Renal cortex interstitium (tissue), 11 donors: Measurements from ENCODE around the gene CCDC74A. TPM values are rescaled to one million over a fixed set of nuclear protein-coding genes. Genes with fewer than 3 reads are reported as not detected.
"Not testable (repeated sequence)": the region's sequence is repeated elsewhere in the genome, so short reads cannot be mapped to it uniquely, and the experiment has no call there.

Experiments used
- DNase-seq, 11 donors: peaks; one replicate each; pipeline ENCODE4 v3.0.0-alpha.2; 2013; ENCODE audit warnings: low read depth in 9 of 11, low spot score in 4 of 11; ENCODE audit errors: extremely low read depth in 1 of 11
- polyA plus RNA-seq, 3 donors: library from polyadenylated mRNA; unstranded; fragments of 120-200 nt; gene quantifications; one replicate each; pipeline ENCODE4 v1.2.1, GENCODE V29; 2013; ENCODE audit not compliant: insufficient read length in 3 of 3

The CCDC74A gene
- polyA plus RNA-seq, 3 donors = 13.4 to 18.5 (median 18.2) TPM

DNA sequence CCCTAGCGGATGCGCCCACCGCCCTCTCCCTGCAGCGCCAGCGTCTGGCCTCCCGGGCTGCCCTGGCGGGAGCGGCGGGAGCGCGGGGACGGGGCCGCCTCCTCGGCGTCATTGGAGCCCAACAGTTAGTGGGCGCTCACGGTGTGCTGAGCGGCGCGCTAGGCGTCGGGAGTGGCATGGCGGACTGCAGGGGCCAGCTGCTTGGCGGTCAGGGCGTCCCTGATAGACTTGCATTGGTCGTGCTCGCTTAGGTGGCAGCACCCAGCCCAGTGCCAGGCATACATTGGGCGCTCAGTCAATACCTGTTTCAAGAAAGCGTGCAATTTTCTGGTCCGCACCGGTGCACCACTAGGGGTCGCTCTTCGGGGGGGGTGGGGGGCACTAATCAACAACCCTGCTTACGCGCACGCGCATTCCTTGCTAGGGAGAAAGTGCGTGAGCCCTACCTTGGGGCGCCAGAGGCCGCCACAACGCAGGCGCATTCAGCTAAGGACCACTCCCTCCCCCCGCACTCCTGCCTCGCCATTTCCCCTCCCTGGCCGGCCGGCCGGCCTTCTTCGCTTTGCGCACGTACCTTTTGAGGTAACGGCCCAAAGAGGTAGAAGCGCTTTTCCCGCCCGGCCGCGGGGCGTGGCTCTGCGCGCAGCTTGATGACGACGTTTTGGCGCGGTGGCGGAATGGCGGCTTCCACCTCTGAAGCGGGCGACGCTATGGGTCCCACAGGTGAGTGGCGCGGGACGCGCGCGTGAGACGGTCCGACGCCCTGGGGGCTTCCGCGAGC lies 35.1 kb upstream of the CCDC74A start:
- DNase-seq = peak; percentile 81 to 94 (median 91)

DNA sequence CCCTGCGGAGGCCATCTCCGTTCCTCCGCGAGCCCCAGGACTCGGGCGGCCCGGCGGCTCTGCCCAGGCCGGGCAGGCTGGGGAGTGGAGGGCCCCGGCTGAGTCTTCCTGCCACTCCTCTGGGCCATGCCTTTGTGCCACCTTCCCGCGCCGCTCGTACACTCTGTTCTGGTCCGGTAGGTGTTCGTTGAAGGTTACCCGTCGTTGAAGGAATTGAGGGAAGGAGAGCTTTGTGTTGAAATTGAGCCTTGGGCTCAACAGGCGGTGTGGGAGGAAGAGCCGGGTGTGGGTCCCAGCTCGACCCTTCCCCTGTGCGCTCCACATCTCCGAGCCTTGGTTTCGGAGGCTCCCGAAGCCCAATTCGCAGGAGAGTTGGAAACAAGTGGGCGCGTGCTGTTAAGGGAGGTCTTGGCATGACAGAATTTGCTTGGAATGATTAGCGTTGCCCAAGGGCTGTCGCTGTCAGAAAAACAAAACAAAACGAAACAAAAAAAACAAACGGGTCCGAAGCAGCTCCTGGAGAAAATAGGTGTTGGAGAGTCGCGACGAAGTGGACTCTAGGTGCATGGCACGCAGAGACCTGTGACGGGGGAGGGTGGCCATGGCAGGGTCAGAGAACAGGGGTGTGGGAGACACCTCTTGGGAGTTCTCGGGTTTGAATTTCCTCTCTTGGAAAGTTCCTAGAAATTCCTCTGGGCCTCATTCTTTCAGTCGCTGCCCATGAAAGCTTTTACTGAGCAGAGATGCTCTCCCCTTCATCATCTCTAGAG lies 34.3 kb upstream of the CCDC74A start:
- no peak for DNase-seq

DNA sequence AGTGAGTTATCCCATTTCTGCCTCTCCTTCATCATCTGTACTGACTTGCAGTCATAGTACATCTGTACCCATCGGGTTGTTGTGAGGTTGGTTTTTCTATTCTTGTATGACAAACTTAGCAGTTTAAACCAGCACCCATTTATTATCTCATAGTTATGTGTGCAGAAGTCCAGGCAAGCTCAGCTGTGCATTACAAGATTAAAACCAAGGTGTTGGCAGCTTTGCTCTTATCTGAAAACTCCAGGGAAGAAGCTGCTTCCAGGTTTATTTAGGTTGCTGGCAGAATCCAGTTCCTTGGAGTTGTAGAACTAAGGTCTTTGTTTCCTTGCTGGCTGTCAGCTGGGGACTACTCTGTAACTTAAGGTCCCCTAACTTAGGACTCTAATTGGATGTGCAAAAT lies 32.2 kb upstream of the CCDC74A start:
- DNase-seq = not testable (repeated sequence)

DNA sequence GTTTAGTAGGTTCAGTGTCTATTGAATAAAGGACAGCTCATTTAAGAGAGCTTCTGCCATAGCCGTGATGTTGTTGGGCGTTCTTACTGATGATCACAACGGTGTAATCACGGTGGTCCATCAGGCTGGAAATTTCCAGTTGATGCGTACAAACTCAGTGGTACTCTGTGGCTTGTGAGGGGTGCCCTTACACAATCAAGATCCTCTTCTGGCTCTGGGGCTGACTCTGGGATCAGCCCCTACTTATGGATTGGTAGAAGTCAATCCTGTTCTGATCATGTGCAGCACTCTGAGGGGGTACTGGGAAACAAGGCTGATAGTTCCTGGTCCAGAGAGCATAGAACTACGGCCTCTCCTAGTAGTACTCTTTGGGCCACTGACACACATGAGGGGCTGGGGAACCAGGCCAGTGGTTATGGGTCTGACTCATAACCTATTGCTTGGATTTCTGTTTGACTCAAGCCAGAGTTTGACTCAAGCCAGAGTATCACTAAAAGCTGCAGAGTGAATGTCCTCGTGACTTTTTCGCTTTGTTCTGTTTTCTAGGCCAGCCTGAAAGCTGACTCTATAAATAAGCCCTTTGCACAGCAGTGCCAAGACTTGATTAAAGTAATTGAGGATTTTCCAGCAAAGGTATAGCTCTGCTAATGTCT lies 29.2 kb upstream of the CCDC74A start:
- DNase-seq = not testable (repeated sequence)

DNA sequence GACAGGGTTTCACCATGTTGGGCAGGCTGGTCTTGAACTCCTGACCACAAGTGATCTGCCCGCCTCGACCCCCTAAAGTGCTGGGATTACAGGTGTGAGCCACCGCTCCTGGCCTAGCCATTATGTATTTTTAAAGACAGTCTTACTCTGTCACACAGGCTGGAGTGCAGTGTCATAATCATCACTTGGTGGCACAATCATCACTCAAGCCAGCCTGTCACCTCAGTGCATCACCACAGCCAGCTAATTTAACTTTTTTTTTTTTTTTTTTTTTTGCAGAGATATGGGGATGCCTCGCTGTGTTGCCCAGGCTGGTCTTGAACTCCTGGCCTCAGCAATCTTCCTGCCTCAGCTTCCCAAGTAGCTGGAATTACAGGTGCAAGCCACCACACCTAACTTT lies 24.1 kb upstream of the CCDC74A start:
- not testable (repeated sequence) for DNase-seq

DNA sequence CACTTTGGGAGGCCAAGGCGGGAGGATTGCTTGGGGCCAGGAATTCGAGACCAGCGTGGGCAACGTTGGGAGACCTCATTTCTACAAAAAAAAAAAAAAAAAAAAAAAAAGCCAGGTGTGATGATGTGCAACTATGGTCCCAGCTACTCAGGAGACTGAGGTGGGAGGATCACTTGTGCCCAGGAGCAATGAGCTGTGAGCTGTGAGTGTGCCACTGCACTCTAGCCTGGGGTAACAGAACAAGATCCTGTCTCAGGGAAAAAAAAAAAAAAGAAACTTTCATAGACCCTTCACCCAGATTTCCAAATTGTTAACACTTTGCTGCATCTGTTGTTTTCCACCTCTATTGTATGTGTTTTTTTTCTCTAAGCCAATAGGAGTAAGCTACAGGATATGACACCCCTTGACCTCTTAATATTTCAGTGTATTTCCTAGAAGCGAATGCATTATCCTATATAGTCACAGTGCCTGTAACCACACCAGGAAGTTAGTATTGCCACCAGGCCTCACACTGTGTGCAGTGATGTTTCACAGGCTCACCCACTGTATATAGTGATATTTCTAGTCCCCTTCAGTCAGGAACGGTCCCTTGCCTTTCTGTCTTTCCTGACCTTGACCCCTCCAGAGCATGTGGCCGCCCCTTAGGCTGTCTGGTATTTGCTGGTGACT lies 23.5 kb upstream of the CCDC74A start:
- DNase-seq = not testable (repeated sequence)

DNA sequence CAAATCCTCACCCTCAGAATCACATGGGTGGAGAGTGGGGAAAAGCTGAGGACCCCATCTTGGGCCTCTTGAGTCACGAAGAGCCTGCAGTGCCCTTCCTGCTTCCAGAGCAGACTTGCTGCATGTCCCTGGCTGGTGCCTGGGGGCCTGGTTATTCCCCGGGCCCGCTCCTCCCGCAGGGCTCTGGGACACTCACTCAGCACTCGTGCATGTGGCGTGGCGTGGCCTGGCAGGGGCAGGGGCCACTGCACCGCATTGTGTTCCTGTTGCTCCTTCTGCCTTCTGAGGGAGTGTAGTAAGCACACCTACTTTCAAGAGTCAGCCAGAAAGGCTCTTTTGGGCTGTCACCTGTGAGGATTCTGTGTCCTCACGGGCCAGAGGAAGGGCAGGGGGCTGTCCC lies 18.1 kb upstream of the CCDC74A start:
- DNase-seq = no peak

DNA sequence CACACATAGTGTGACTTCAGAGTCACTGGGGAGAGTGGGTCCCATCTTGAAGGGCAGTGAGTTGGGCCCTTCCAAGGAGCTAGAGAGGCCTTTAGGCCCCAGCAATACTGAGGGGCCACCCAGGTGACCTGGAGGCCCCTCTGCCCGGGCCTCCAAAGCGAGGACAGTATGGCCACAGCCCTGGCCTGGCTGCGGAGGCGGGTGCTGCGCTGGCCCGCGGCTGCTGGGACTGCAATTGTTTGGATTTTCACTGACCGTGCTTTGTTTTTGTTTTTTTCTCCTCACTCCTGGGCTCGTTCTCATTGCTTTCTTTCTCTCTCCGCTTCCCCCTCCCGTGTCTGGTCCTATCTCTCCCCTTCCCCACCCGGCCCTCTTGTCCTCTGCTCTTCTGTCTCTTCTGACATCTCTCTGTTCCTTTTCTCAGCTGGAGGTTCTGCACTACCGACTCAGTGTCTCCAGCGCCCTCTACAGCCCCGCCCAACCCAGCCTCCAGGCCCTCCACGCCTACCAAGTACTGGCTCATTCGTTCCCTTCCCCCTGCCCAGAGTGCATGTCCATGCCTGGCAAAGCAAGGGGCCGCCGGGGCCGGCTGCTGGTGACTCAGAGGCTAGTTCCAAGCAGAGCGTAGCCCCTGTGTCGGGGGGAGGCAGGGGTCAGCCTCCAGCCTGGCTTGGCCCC lies 16.3 kb upstream of the CCDC74A start:
- peak in 2 of 11 donors; percentile 53 to 61 for DNase-seq

DNA sequence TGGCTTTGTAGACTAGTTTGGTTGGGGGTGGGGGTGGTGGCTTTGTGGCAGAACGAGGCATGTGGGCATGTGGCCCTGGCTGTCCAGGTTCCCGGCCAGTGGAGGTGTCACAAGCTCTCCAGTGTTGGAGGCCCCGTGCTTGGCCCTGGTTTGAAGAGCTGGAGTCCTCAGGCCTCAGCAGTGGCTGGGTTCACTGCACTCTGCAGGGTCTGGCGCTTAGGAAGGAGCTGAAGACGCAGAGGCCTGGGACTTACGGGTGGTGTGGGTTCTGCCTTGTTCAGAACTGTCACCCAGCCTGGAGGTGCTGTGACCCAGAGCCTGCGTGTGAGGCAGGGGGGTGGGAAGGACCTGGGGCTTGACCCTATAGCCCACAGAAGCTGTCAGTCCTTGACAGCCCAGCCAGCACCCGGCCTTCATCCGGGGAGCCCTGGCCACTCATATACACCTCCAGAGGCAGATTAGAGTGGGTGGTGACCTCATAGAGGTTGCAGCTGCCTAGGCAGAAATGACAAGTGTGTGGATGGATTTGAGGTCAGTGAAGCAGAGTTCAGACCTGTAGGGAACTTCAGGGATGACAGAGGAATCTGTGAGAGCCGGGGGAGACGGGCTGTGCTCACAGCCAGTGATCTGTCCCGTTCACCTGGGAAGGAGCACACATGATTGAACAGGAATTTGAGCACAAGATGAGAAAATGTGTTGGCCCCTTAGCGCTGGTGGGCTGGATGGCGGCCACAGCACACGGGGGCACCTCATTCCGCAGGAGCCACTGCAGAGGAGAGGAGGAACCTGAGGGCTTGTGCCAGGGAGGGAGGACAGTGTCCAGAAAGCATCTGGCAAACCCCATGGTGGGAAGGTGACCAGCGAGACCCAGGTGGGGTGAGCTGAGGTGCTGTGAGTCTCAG lies 15.5 kb upstream of the CCDC74A start:
- DNase-seq = not testable (repeated sequence)

DNA sequence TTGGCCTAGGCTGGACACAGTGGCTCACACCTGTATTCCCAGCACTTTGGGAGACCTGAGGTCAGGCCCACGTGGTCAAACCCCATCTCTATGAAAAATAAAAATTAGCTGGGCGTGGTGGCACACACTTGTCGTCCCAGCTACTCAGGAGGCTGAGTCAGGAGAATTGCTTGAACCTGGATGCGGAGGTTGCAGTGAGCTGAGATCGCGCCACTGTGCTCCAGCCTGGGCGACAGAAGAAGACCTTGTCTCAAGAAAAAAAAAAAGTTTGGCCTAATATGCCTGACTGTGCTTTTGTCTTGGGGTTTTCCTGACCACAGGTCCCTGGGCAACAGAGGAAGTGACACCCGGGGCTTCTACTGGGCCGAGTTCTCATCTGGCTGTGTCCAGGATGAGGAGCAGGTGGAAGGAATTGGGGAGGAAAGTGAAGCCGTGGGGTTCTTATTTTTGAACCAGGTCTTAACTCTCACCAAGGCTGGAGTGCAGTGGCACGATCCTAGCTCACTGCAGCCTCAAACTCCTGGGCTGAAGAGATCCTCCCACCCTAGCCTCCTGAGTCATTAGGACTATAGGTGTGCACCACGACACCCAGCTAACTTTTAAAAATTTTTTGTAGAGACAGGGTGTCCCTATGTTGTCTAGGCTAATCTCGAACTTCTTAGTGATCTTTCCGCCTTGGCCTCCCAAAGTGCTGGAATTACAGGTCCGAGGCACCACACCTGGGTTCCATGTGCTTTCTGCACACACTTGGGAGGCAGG lies 13.1 kb upstream of the CCDC74A start:
- not testable (repeated sequence) for DNase-seq

DNA sequence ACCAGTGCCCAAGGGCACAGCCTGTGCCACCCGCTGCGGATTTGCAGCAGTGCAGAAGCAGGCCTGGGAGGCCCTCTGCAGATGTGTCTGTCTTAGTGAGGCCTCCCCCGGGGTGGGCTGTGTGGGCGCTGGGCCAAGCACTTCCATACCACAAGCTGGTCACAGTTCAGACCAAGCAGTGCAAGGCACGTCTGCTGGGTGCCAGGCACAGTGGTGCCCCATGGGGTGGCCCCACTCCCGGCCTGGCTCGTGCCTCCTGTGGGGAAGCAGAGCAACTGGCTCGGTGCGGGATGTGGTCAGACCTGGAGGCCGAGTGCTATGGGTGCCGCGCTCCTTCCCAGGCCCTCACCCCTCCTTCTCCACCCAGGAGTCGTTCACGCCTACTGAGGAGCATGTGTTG lies 12.5 kb upstream of the CCDC74A start:
- DNase-seq = not testable (repeated sequence)

DNA sequence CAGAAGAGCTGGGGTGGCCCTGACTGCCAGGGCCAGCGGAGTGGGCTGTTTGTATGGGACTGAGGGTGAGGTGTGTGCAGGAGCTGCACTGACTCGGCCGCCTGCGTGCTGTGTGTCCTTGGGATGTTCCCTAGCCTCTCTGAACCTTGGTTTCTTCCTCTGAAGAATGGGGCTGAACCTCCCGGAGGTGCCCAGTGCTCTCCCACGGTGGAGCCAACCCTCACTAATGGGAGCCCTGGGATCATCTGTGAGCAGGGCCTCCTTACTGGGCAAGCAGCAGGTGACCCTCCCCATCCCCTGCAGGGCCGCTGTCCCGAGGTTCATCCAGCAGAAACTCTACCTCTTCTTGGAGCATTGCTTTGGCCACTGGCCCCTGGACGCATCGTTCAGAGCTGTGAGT lies 11.7 kb upstream of the CCDC74A start:
- no peak for DNase-seq

DNA sequence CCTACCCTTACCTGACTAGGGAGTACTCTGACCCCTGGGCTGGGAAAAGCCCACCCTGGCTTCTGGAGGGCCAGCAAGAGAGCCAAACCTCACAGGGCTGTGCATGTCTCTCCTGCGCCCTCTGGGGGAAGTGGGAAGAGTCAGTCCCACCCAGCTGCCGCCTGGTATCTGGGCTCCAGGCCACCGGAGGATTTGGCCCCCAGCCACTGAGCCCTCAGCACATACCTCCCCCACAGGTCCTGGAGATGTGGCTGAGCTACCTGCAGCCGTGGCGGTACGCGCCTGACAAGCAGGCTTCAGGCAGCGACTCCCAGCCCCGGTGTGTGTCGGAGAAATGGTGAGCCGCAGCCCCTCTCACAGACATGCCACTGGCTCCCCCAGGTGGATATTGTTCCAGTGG lies 11.1 kb upstream of the CCDC74A start:
- DNase-seq = not testable (repeated sequence)

DNA sequence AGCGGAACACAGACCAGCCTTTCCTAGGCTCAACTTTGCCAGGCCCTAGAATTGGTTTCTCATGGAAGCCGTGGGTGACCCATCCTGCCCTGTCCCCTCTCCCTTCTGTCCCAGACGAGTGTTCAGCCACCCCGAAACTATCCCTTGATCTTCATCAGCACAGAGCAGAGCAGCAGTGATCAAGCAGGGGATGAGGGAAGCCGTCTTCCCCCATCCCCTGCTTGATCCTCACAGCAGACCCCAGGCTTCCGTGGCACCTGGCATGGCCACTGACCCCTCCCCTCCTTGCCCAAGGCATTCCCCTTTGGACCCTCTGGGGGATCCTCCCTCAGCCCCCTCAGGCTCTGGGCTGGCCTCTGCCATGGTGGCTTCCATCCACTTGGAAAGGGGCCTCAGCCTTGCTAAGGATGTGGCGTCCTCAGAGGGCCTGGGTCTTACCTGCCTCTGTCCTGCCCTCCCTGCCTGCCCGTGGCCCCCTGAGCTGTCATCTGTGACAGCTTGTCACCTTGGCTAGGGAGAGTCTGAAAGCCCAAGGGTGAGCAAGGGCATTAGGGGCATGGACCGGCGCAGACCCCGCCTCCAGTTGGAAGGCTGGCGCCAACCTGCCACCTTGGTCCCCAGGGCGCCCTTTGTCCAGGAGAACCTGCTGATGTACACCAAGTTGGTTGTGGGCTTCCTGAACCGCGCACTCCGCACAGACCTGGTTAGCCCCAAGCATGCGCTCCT lies 10.4 kb upstream of the CCDC74A start:
- DNase-seq = no peak

DNA sequence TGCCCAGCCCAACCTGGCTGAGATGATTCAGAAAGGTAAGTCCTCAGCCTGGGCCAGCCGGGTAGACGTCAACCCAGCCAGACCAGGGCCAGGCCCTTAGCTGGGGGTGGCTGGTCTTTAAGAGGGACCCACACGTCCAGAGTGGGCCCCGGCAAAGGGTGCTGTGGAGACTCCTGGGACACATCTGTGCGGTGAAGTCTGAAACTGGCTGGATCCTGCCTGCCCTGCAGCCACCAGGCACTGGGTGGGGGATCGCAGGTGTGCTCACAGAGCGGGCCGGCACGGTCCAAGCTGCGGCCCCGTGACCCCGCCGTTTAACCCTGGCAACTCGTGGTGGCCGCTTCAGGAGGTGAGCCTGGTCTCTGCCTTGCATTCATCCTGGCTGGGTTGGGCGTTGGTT lies 9.8 kb upstream of the CCDC74A start:
- not testable (repeated sequence) for DNase-seq

DNA sequence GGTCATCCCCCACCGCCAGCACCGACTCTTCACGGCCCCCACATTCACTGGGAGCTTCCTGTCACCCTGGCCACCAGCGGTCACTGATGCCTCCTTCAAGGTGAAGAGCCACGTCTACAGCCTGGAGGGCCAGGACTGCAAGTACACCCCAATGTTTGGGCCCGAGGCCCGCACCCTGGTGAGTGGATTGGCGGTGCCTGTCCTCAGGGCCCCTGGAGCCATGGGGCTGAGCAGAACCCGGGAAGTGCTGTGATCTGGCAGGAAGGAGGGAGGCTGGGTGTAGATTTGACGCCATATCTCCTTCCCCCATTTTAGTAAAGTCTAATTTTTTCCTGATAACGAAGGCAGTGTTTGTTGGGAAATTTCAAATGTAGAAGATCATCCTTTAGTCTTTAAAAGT lies 9.2 kb upstream of the CCDC74A start:
- DNase-seq = not testable (repeated sequence)

DNA sequence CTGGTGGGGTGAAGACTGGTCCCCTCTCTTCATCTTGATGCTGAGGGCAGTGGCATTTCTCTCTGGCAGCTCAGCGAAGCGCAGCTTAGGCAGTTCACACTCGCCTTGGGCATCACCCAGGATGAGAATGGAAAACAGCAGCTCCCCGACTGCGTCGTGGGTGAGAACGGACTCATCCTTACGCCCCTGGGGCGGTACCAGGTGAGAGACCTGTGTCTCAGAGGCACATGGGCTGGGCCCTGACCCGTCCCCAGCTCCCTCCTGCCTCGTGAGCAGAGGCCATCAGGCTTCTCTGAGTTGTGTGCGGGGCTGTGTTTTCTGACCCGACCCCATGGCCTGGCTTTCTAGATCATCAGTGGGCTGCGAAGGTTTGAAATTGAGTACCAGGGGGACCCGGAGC lies 8.2 kb upstream of the CCDC74A start:
- DNase-seq = no peak
